HG03095 (cell line): ENCODE results near the gene AIMP1.
"Not testable (repeated sequence)": the region's sequence is repeated elsewhere in the genome, so short reads cannot be mapped to it uniquely, and the experiment has no call there.

Experiments used
- ATAC-seq: cut with Tn5 transposase; IDR thresholded peaks from one replicate; pipeline ENCODE4 v1.9.1; 2021; ENCODE audit warnings: moderate library complexity; ENCODE audit not compliant: unreplicated experiment

The AIMP1 gene

DNA sequence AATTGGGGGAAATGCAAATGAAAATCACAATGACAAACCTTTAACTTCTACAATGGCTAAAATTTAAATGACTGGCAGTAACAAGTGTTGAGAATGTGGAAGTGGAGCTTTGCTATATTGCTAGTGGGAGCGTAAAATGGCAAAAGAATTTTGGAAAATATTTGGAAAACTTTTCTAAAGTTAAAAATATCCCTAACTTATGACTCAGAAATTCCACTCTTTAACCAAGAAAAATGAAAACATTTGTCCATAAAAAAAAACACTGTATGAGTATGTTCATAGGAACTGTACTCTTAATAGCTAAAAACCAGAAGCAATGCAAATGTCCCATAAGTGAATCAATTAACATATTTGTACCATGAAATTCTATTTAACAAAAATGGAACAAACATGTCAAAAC, 4.0 kb upstream of the AIMP1 start:
- no peak for ATAC-seq

DNA sequence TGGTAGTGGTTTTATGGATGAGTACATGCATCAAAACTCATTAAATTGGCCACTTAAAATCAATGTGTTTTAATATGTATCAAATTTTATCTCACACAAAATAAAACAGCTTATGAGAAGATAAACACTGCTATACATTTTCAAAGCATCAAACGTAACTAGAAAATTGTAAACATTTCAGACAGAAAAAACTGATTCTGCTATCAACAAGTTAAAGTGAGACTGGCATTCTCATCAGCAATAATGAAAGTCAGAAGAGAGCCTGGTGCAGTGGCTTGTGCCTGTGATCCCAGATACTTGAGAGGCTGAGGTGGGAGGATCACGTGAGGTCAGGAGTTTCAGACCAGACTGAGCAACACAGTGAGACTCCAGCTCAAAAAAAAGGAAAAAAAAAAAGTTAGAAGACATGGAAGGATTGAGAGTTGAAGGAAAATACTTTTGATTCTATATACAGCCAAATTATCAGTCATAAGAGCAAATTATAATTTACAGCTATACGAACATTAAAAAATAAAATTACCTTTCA, 3.3 kb upstream of the AIMP1 start:
- ATAC-seq: no peak

DNA sequence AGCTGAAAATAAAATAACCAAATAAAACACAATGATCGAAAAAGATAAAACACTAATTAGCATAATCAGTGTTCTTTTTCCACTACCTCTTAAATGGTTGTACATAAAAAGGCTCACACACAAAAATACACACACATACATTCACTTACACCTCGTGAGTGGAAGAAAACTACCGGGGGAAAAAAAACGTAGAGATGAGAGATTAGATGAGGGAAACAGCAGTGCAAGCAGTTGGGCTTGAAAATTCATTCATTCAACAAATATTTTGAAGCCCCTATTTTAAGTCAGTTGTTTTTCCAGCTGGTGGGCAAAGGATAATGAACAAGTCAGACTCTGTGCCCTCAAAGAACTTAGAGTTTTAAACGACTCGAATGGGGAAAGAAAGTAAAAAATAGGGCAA, 1.4 kb upstream of the AIMP1 start:
- ATAC-seq: no peak

- peak; percentile 19 for ATAC-seq
Measured at GRCh38 chr4:106315476-106315967, 828 bp upstream of the AIMP1 start.

DNA sequence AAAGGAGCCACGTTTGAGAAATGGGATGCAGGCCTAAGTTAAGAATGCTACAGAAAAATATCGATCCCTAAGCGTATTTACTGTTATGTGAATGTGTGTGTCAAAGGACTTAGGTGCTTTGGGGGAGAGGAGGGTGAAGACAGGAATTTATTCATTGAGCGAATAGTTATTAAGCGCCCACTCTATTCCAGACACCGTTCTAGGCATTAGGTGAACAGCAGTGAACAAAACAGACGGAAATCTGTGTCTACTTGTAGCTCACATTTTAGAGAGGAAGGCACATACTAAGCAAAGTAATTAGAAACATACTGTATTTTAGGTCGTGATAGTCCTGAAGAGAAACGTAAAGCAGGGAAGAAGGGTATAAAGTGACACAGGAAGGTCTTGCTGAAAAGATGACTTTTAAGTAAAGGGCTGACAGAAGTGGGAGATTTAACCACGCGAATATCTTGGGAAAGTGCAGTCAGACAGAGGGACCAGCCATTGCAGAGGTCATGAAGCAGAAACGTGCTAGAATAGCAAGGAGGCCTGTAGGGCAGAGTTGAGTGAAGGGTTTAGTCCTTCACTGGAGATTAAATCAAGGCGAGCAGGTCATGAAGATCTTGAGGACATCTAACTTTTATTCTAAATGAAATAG, 541 bp downstream of the AIMP1 start:
- peak; percentile 3 for ATAC-seq

- ATAC-seq: no peak
Measured at GRCh38 chr4:106317815-106318214, 1.5 kb downstream of the AIMP1 start.

GRCh38 chr4:106318511-106318910, 2.2 kb downstream of the AIMP1 start:
- ATAC-seq: no peak

- ATAC-seq: no peak
Measured at GRCh38 chr4:106320235-106320634, 3.9 kb downstream of the AIMP1 start.

- ATAC-seq: not testable (repeated sequence)
Measured at GRCh38 chr4:106321168-106321567, 4.8 kb downstream of the AIMP1 start.

DNA sequence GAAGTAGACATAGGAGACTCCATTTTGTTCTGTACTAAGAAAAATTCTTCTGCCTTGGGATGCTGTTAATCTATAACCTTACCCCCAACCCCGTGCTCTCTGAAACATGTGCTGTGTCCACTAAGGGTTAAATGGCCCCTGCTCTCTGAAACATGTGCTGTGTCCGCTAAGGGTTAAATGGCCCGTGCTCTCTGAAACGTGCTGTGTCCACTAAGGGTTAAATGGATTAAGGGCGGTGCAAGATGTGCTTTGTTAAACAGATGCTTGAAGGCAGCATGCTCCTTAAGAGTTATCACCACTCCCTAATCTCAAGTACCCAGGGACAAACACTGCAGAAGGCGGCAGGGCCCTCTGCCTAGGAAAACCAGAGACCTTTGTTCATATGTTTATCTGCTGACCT, 5.5 kb downstream of the AIMP1 start:
- not testable (repeated sequence) for ATAC-seq

DNA sequence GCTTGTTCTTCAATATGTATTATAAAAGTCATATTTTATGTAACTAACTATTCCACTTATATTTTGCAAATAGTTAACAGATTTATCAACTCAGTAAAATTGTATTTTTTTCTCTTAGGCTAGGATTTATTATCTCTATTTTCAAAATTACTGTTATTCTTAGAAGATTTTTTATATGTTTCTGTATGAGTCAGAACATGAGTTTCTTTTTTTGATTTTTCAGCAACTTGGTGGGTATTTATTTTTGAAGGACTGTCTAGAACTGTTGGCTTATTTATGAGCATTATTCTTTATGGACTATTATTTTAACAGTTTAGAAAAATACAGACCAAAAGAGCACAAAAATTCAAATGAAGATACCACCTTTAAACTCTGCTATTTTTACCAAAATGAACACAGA, 6.8 kb downstream of the AIMP1 start:
- ATAC-seq: no peak

- no peak for ATAC-seq
Measured at GRCh38 chr4:106325800-106326199, 9.4 kb downstream of the AIMP1 start.

DNA sequence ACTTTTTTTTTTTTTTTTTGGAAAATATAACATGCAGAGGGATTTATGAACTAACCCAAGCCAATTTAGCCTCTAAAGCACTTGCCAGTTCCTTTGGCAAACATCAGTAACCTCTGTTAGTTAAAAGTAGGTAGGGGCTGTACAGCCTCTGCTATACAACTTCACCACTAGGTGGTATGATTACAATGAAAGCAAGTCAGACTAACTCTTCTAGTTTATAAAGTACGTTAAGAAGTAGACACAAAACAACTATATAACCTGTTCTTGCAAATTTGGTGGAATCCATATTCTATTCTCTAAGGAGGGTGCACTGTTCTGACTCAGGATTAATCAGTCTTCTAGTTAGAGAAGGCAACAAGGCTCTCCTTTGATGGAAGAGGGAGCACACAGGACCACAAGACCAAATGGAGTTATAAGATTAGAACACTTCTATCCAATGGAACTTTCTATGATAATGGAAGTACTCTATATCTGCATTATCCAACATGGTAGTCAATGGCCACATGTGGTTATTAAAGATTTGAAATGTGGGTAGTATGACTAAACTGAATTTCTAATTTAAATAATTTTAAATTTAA, 12.8 kb downstream of the AIMP1 start:
- ATAC-seq: peak; percentile 92

DNA sequence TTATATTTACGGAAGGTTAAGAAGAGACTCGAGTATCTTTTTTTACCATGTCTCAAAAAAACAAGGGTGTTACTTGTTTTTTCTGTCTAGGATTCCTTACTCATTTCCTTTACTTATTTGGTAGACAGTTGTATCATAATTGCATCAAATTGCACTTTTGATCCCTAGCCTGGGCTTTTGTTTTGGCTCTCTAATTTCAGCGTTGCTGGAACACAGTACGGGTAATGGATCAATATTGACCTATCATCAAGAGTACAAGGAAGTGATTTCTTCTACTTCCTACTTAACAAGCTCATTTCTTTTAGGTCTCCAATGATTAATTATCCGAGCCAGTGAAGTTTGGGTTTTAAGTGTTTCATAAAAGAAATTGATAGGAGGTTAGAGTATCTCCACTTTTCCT, 16.8 kb downstream of the AIMP1 start:
- ATAC-seq: no peak

DNA sequence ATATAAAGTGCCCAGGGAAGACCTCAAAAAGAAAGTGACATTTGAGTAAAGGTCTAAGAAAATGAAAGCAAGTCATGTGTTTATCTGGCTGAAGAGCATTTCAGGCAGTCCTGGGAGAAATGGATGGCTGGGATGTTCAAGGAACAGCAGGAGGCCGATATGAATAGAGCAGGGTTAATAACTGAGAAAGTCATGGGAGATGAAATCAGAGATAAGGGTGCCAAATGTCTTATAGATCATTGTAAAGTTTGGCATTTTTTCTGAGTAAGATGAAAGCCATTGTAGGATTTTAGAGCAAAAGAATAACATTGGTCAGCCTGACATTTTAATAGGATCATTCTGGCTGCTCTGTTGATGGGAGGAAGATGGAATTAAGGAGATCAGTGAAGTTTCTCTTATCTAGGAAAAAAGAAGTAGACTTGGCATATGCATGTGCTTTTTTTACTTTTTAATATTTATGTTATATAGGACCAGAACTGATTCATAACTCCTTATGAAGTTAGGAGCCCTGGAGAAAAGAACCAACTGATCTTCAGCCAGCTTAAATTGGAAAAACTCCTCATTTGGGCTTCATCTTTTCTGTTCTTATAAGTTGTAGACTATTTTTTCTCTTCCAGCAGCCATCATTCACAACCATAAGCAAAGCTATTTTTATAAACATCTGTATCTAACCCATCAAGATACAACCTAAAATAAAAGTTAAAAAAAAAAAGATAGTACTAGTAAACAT, 18.6 kb downstream of the AIMP1 start:
- no peak for ATAC-seq

GRCh38 chr4:106336618-106337017, 20.3 kb downstream of the AIMP1 start:
- ATAC-seq: no peak

DNA sequence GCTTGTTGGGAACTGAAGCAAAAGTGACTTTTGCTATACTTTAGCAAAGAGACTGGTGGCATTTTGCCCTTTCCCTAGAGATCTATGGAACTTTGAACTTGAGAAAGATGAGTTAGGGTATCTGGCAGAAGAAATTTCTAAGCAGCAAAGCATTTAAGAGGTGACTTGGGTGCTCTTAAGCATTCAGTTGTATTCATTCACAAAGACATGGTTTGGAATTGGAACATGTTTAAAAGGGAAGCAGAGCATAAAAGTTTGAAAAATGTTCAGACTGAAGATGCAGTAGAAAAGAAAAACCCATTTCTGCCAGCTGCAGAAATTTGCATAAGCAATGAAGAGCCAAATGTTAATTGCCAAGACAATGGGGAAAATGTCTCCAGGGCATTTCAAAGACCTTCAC, 21.6 kb downstream of the AIMP1 start:
- no peak for ATAC-seq

DNA sequence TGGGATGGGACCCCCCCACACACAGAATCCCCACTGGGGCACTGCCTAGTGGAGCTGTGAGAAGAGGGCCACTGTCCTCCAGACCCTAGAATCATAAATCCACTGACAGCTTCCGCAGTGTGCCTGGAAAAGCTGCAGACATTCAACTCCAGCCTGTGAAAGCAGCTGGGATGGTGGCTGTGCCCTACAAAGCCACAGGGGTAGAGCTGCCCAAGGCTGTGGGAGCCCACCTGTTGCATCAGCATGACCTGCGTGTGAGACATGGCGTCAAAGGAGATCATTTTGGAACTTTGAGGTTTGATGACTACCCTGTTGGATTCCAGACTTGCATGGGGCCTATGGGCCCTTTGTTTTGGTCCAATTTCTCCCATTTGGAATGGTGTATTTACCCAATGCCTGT, 22.3 kb downstream of the AIMP1 start:
- ATAC-seq: no peak

GRCh38 chr4:106339431-106339830, 23.1 kb downstream of the AIMP1 start:
- ATAC-seq: no peak

GRCh38 chr4:106340774-106341173, 24.4 kb downstream of the AIMP1 start:
- ATAC-seq: no peak

DNA sequence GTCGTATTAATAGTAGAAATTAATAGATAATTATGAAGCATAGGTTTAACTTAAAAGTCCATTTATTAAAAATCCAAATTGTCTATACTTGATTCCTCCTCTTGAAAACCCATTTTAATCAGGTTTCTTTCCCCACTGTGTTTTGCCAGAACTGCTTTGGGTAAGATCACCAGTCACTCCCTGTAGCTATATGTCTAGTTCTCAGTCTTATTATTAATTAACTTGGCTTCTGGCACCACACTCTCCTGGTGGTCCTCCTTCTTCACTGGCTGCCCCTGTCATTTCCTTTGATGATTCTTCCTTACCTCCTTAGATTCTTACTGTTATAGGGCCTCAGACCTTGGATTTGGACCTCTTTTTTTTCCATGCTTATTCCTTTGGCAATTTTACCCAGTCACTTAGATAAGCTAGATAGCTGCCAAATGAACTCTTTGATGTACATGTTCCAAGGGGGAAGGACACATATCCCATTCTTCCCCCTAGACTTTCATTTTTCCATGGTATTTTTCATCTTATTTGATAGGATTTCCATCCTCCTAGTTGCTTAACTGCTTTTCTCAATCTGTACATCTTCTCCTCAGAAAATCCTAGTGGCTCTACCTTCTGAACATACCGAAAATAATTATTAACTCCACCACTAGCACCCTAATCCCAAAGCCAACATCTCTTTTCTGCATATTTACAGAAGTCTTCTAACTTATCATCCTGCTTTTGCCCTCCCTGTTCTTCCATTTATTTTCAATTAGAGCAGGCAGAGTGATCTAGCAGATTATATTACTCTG, 27.7 kb downstream of the AIMP1 start:
- ATAC-seq: no peak
